Adrenal gland (tissue), 5 donors: ENCODE results near the gene POLR1A.

Source experiments
- CTCF ChIP-seq, 6 experiments: fragments of 450-650 bp in 4 of 6; fragments of 200-600 bp in 2 of 6; sonication (generic) in 1 of 6; IDR thresholded peaks; 1 replicate in 5 of 6; 2 replicates in 1 of 6; pipeline versions ENCODE4 v1.5.1 to v1.8.0; 2016 to 2021; ENCODE audit warnings: antibody characterized with exemption in 6 of 6, mild to moderate bottlenecking in 2 of 6, moderate library complexity in 1 of 6
- POLR2A ChIP-seq, 2 donors: fragments of 450-650 bp; IDR thresholded peaks; one replicate each; pipeline ENCODE4 v1.6.1; 2017; ENCODE audit warnings: antibody characterized with exemption in 2 of 2, mild to moderate bottlenecking in 2 of 2, moderate library complexity in 1 of 2
- donor health status: DM: no; HTN: no; CAD: no.

GRCh38 chr2:86032861-86033595, 72.7 kb downstream of the POLR1A start:
- TF ChIP-seq CTCF (IDR thresholded peaks at IDR 0.05) (no peak), POLR2A (IDR thresholded peaks at IDR 0.05) (no peak)
